NCI-H146 (cell line): Measurements from ENCODE around the gene TCF7L1.
A peak's percentile ranks its signal among the peaks of the same experiment; 100 is the strongest.

ENCODE experiments used
- DNase-seq: peaks from one replicate; lab custom pipeline; 2025; lab: John Stamatoyannopoulos, UW

TCF7L1 gene

DNA sequence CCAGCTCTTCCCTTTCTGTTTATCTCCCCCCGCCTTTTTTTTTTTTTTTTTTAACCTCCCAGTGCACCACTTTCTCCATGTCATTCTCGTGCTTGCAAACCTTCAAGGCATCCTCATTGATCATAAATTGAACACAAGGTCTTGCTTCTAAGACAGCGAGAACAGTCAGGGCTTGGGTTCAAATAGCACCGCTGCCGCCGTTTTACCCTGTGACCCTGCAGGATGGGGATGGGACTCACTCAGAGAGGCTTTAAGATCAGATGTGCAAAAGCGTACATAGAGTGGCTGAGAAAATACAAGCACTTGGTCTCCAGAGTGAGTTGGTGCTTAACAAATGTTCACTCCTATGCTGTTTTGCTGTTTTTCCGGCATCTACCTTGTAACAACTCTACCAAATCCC lies 93.6 kb downstream of the TCF7L1 start:
- DNase-seq, result no peak

- DNase-seq, result no peak
These were observed 97.7 kb downstream of the TCF7L1 start for GRCh38 chr2:85230679-85231467.

GRCh38 chr2:85231468-85231805 lies 98.2 kb downstream of the TCF7L1 start:
- no peak for DNase-seq

DNA sequence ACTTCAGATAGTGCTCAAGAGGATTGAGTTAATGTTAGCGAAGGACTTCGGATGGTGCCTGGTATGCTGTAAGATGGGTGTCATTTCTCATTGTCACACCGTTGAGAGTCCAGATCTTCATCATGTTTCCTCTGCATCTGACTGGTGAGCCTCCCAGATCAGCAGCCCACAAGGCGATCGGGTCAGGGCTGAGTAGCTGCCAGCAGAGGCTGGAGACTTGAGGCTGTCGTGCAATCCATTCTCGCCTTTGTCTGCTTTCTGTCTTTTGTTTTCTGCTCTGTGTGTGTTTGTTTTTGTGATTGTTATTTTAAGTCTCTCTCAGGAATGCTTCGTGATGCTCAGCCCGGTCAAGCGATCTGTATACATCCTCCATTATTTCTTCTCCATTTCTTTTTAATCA lies 98.8 kb downstream of the TCF7L1 start:
- no peak for DNase-seq

GRCh38 chr2:85234868-85235267 lies 101.7 kb downstream of the TCF7L1 start:
- peak; percentile 93 for DNase-seq

DNA sequence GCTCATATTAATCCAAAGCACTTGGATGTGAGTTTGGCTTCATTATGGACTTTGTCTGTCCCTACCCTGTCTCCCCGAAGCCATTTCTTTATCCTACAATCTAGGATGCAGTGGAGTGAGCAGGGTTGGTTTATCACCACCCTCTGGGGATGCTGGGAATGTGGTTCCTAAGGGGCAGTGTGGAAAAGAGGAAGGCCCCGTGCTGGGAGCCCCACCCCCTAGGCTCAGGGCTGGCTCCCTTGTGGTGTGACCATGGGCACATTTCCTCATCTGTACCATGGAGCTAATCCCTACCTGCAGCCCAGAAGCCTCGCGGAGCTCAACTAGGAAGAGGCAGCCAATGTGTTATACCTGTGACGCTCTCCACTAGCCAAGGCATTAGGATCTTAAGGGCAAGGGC lies 102.1 kb downstream of the TCF7L1 start:
- DNase-seq, result peak; percentile 34

GRCh38 chr2:85236084-85236483 lies 102.9 kb downstream of the TCF7L1 start:
- DNase-seq, result no peak

- DNase-seq, result peak; percentile 86
These were observed 104.8 kb downstream of the TCF7L1 start for GRCh38 chr2:85237849-85238565.

- DNase-seq, result no peak
These were observed 105.4 kb downstream of the TCF7L1 start for GRCh38 chr2:85238607-85239006.

- DNase-seq, result no peak
These were observed 105.9 kb downstream of the TCF7L1 start for GRCh38 chr2:85239102-85239501.

GRCh38 chr2:85240055-85240454 lies 106.9 kb downstream of the TCF7L1 start:
- DNase-seq, result no peak

DNA sequence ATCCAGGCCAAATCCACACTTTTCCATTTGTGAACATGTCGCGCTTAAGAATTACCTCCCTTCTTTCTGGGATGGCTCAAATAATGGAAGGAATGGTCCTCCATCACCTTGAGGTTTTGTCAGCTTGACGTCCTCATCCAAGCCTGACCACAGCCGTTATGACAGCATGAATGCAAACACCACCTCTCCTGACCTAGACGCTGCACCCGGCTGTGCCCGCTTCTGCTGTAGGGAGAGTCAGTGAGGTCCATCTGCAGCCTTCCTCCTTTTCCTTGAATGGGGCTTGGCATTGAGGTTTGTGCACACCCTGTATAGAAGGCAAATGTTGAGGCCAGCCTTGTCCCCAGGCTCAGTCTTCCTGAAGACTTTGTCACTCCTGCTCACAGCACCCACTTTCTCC lies 109.1 kb downstream of the TCF7L1 start:
- no peak for DNase-seq

DNA sequence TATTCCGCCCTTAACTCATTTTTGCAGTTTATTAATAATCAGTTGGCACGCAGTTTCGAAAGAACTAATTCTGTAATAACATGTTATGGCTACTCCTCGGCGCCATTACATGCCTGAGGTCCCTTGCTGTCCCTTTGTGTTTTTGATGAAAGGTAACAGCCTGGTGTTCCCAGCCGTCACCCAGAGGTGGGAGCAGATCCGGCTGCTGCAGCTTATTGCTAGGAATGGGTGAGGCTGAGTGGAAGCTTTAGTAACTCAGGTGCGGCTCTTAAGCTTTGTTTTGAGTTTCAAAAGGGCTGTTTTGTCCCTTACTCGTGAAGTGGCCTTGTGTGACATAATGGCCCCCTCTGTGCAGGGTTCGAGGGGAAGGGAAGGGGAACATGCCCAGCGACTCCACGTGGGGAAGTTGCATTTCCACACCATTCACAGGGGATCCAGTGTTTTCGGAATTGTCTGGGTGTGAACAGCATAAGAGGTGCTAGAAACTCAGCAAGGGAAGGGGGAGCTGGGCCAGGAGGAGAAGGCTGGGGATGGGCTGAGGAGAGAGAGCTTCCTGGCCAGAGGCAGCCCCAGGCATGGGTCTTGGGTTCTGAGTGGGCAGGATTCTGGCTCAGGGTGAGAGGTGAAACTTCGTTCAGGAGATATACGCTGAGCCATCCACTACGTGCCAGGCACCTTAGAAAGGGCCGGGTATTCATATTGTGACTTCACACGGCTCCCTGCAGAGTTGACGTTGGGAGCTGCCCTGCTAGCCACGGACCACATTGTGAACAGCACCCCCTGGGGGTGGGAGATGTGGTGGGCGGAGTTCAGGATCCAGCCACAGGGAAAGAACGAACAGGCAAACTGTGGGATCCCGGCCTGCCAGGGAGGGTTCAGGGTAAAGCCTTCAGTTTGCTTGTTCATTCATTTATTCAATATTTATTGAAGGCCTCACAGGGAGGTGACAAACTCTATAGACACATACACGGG lies 110.2 kb downstream of the TCF7L1 start:
- peak; percentile 70 for DNase-seq

DNA sequence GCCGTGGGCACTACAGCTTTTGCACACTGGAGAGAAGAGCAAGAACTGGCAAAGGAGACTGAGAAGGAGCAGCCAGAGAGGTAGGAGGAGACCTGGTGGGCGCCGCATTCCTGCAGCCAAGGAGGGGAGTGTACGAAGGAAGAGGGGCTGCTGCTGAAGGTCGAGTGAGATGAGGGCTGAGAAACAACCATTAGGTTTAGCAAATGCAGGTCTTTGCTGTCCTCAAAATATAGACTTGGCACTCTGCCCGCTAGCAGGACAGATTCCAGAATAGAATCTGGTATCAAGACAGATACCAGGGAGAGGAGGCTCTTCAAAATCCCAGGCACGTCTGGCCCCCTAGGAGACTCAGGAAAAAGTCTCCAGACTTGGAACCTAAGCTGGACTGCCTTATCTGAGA lies 111.6 kb downstream of the TCF7L1 start:
- no peak for DNase-seq

- no peak for DNase-seq
These were observed 112.7 kb downstream of the TCF7L1 start for GRCh38 chr2:85245891-85246290.

- DNase-seq, result peak; percentile 41
These were observed 113.2 kb downstream of the TCF7L1 start for GRCh38 chr2:85246348-85246747.

- DNase-seq, result no peak
These were observed 114.4 kb downstream of the TCF7L1 start for GRCh38 chr2:85247610-85248009.

- peak; percentile 35 for DNase-seq
These were observed 115.7 kb downstream of the TCF7L1 start for GRCh38 chr2:85248773-85249509.

DNA sequence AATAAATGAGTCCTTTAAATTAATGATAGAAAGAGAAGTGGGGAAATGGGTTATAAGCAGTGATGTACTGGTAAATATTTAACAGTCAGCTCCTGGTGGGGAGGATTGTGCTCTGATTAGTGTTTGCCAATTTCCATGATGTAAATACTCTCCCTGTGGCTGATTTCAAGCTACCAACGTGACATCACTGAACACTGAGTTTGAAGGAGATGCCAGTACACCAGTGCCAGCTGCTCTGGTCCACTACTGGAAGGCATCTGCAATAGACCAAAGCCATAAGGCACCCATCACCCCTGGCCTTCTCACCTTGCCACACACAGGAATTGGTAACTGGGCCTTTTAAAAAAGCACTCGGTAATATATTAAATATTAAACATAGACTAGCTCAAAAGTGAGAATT lies 116.9 kb downstream of the TCF7L1 start:
- DNase-seq, result no peak

- peak; percentile 85 for DNase-seq
These were observed 118.0 kb downstream of the TCF7L1 start for GRCh38 chr2:85251070-85251616.

DNA sequence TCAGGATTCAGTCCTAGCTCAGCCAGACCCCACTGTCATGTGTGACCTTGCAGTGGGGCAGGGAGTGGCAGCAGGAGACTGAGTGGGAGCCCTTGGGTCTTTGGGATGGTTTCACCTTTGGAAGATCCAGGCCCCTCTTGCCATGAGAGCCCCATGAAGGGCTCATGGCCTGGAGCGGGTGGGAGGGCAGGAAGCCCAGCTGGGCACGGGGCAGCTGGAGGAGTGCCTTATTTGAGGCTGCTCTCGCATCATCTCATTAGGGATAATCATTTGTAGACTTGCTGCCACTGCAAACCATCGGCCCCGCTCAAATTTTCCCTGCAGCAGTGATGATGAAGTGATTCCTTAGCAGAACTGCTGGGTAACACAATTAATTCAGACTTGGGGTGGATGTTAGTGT lies 120.7 kb downstream of the TCF7L1 start:
- DNase-seq, result no peak
